ENCODE results near the gene STK31.

Gene STK31

GRCh38 chr7:23811540-23811939 lies 101.5 kb downstream of the STK31 start:
- no peak for TF ChIP-seq ZBTB7A (IDR thresholded peaks at IDR 0.05; ENCODE audit: low read depth)
- TF ChIP-seq NFIC (IDR thresholded peaks at IDR 0.05) = no peak
- TF ChIP-seq EP300 (IDR thresholded peaks at IDR 0.05; ENCODE audit: borderline replicate concordance) = no peak

- no peak for TF ChIP-seq TAF1 (IDR thresholded peaks at IDR 0.05; ENCODE audit: low read depth)
- TF ChIP-seq YY1 (IDR thresholded peaks at IDR 0.05; ENCODE audit: low read depth) = no peak
- TF ChIP-seq EP300 (IDR thresholded peaks at IDR 0.05; ENCODE audit: borderline replicate concordance) = no peak
- TF ChIP-seq USF1 (IDR thresholded peaks at IDR 0.05) = no peak
- no peak for TF ChIP-seq TEAD4 (IDR thresholded peaks at IDR 0.05)
- TF ChIP-seq ZBTB7A (IDR thresholded peaks at IDR 0.05; ENCODE audit: low read depth) = no peak
- no peak for TF ChIP-seq CREB1 (IDR thresholded peaks at IDR 0.05; ENCODE audit: low read depth)
These were observed 123.4 kb downstream of the STK31 start for GRCh38 chr7:23833405-23833804.

- TF ChIP-seq RAD21 (IDR thresholded peaks at IDR 0.05; ENCODE audit: low read depth) (no peak), ZBTB7A (IDR thresholded peaks at IDR 0.05; ENCODE audit: low read depth) (no peak), USF1 (IDR thresholded peaks at IDR 0.05) (no peak), TEAD4 (IDR thresholded peaks at IDR 0.05) (no peak), REST (IDR thresholded peaks at IDR 0.05; ENCODE audit: low read depth) (no peak), CEBPB (IDR thresholded peaks at IDR 0.05) (no peak)
These were observed 142.1 kb downstream of the STK31 start for GRCh38 chr7:23852135-23852534.

GRCh38 chr7:23852988-23853387 lies 143.0 kb downstream of the STK31 start:
- TF ChIP-seq EP300 (IDR thresholded peaks at IDR 0.05; ENCODE audit: borderline replicate concordance) (no peak), USF1 (IDR thresholded peaks at IDR 0.05) (no peak), REST (IDR thresholded peaks at IDR 0.05; ENCODE audit: low read depth) (no peak), TCF12 (IDR thresholded peaks at IDR 0.05; ENCODE audit: low read depth) (no peak), TEAD4 (IDR thresholded peaks at IDR 0.05) (no peak)

GRCh38 chr7:23863209-23863787 lies 153.3 kb downstream of the STK31 start:
- TF ChIP-seq USF1 (IDR thresholded peaks at IDR 0.05) (no peak), RAD21 (IDR thresholded peaks at IDR 0.05; ENCODE audit: low read depth) (peak; percentile 83), REST (IDR thresholded peaks at IDR 0.05; ENCODE audit: low read depth) (no peak), ZBTB7A (IDR thresholded peaks at IDR 0.05; ENCODE audit: low read depth) (no peak)

GRCh38 chr7:23864973-23865372 lies 155.0 kb downstream of the STK31 start:
- TF ChIP-seq REST (IDR thresholded peaks at IDR 0.05; ENCODE audit: low read depth) (no peak), EP300 (IDR thresholded peaks at IDR 0.05; ENCODE audit: borderline replicate concordance) (no peak), CEBPB (IDR thresholded peaks at IDR 0.05) (no peak), EGR1 (IDR thresholded peaks at IDR 0.05) (no peak)

All from Ishikawa (cell line).